H1 (cell line): ENCODE data around the gene BLCAP. TPM values are rescaled to one million over a fixed set of nuclear protein-coding genes. Genes with fewer than 3 reads are reported as not detected.

ENCODE experiments used
- CTCF ChIA-PET: fragments of 300-600 bp; sonication (Branson Sonifier 250); formaldehyde crosslinking; loops from one replicate; lab custom pipeline; 2021; ENCODE audit not compliant: partially characterized antibody; lab: Charles Lee
- POLR2A ChIA-PET: fragments of 300-600 bp; sonication (Branson Sonifier 250); formaldehyde crosslinking; loops from one replicate; lab custom pipeline; 2021; ENCODE audit warnings: inconsistent platforms; ENCODE audit not compliant: partially characterized antibody; lab: Charles Lee
- DNase-seq, 2 experiments: peaks; one replicate each; pipeline versions ENCODE4 v3.0.0 to v3.0.0-alpha.2; 2010 to 2022; ENCODE audit warnings: low spot score in 2 of 2, low read depth in 1 of 2, mixed read lengths in 1 of 2
- FAIRE-seq: peaks from 2 replicates; lab custom pipeline; 2011; peaks lifted over from hg19 to GRCh38; lab: Jason Lieb, UNC
- H2AFZ ChIP-seq: 2 replicates; pipeline ENCODE4 v1.8.1; 2012; ENCODE audit warnings: low read length, inconsistent platforms
- H2AK5ac ChIP-seq: 2 replicates; pipeline ENCODE4 v1.6.1; 2013; ENCODE audit warnings: low read depth, low read length
- H2BK120ac ChIP-seq: replicated peaks from 2 replicates; pipeline ENCODE3; 2013; ENCODE audit warnings: low read depth, low read length, inconsistent platforms
- H2BK12ac ChIP-seq: 2 replicates; pipeline ENCODE4 v1.6.1; 2013; ENCODE audit warnings: low read depth, low read length
- H2BK15ac ChIP-seq: 2 replicates; pipeline ENCODE4 v1.6.1; 2013; ENCODE audit warnings: low read length
- H2BK20ac ChIP-seq: 2 replicates; pipeline ENCODE4 v1.6.1; 2013; ENCODE audit warnings: low read length
- H2BK5ac ChIP-seq: 2 replicates; pipeline ENCODE4 v1.6.1; 2013; ENCODE audit warnings: low read depth, low read length
- H3K14ac ChIP-seq: 2 replicates; pipeline ENCODE4 v1.6.1; 2013; ENCODE audit warnings: inconsistent platforms; ENCODE audit not compliant: insufficient read length
- H3K18ac ChIP-seq: 2 replicates; pipeline ENCODE4 v1.6.1; 2013; ENCODE audit warnings: low read length; ENCODE audit errors: extremely low read depth
- H3K23ac ChIP-seq: 2 replicates; pipeline ENCODE4 v1.6.1; 2013; ENCODE audit warnings: inconsistent platforms; ENCODE audit not compliant: insufficient read length
- H3K23me2 ChIP-seq: 2 replicates; pipeline ENCODE4 v1.6.1; 2013; ENCODE audit warnings: low read depth, low read length
- H3K27ac ChIP-seq: 2 replicates; pipeline ENCODE4 v1.6.1; 2011; ENCODE audit warnings: low read depth, low read length, inconsistent platforms
- H3K27me3 ChIP-seq, 4 experiments: replicated peaks in 1 of 4; 1 replicate in 1 of 4; 2 replicates in 3 of 4; pipeline versions ENCODE4 v1.6.1 to v1.8.1; 2011 to 2013; ENCODE audit warnings: low read length in 3 of 4, mild to moderate bottlenecking in 3 of 4, inconsistent platforms in 2 of 4, mixed read lengths in 2 of 4, moderate library complexity in 1 of 4; ENCODE audit not compliant: control insufficient read depth in 3 of 4, insufficient read depth in 3 of 4; ENCODE audit errors: extremely low read depth in 1 of 4
- H3K36me3 ChIP-seq, 4 experiments: 2 replicates each; pipeline versions ENCODE4 v1.6.1 to v1.8.1; 2011 to 2013; ENCODE audit warnings: mild to moderate bottlenecking in 4 of 4, low read length in 3 of 4, moderate library complexity in 2 of 4, control low read depth in 1 of 4, inconsistent platforms in 1 of 4; ENCODE audit not compliant: insufficient read depth in 4 of 4, control insufficient read depth in 2 of 4
- H3K4ac ChIP-seq: replicated peaks from 2 replicates; pipeline ENCODE3; 2013; ENCODE audit warnings: low read length, low read depth, mixed read lengths, inconsistent platforms; ENCODE audit not compliant: insufficient read length
- H3K4me1 ChIP-seq, 4 experiments: replicated peaks in 1 of 4; 1 replicate in 1 of 4; 2 replicates in 3 of 4; pipeline versions ENCODE4 v1.6.1 to v1.8.1; 2011 to 2013; ENCODE audit warnings: low read length in 3 of 4, inconsistent platforms in 2 of 4, mixed read lengths in 1 of 4; ENCODE audit not compliant: insufficient read depth in 4 of 4, control insufficient read depth in 3 of 4
- H3K4me2 ChIP-seq, 2 experiments: 2 replicates each; pipeline versions ENCODE4 v1.6.1 to v1.8.1; 2011 to 2013; ENCODE audit warnings: low read depth in 2 of 2, low read length in 2 of 2, control low read depth in 1 of 2, inconsistent platforms in 1 of 2, mild to moderate bottlenecking in 1 of 2; ENCODE audit not compliant: insufficient read depth in 1 of 2
- H3K4me3 ChIP-seq, 4 experiments: fragments of 200-600, 300-600 bp in 1 of 4; sonication (generic), shearing (Covaris generic), sonication (Bioruptor Twin) in 1 of 4; 2 replicates each; pipeline versions ENCODE4 v1.5.1 to v1.8.1; 2011 to 2016; ENCODE audit warnings: low read length in 4 of 4, low read depth in 3 of 4, control low read depth in 2 of 4, inconsistent platforms in 2 of 4, mild to moderate bottlenecking in 2 of 4, mixed read lengths in 1 of 4, moderate library complexity in 1 of 4; ENCODE audit not compliant: insufficient read depth in 2 of 4; ENCODE audit errors: extremely low read depth in 1 of 4
- H3K56ac ChIP-seq: replicated peaks from 2 replicates; pipeline ENCODE3; 2013; ENCODE audit warnings: low read depth, mild to moderate bottlenecking, mixed read lengths, low read length, inconsistent platforms; ENCODE audit not compliant: insufficient read length
- H3K79me1 ChIP-seq: 2 replicates; pipeline ENCODE4 v1.6.1; 2013; ENCODE audit warnings: low read depth, low read length, control low read depth
- H3K79me2 ChIP-seq, 2 experiments: 2 replicates each; pipeline versions ENCODE4 v1.6.1 to v1.8.1; 2012 to 2013; ENCODE audit warnings: low read length in 2 of 2, mild to moderate bottlenecking in 2 of 2, inconsistent platforms in 1 of 2; ENCODE audit not compliant: insufficient read depth in 2 of 2, control insufficient read depth in 1 of 2
- H3K9ac ChIP-seq, 4 experiments: replicated peaks in 1 of 4; 1 replicate in 1 of 4; 2 replicates in 3 of 4; pipeline versions ENCODE4 v1.6.1 to v1.8.1; 2011 to 2013; ENCODE audit warnings: low read depth in 3 of 4, low read length in 3 of 4, control low read depth in 2 of 4, mild to moderate bottlenecking in 2 of 4, moderate library complexity in 2 of 4, inconsistent platforms in 1 of 4; ENCODE audit errors: extremely low read depth in 1 of 4
- H3K9me3 ChIP-seq, 2 experiments: 2 replicates each; pipeline versions ENCODE4 v1.6.1 to v1.8.1; 2012 to 2013; ENCODE audit warnings: mild to moderate bottlenecking in 2 of 2, moderate library complexity in 2 of 2, control low read depth in 1 of 2, inconsistent platforms in 1 of 2, low read depth in 1 of 2, low read length in 1 of 2, mixed read lengths in 1 of 2; ENCODE audit not compliant: insufficient read depth in 2 of 2
- H4K20me1 ChIP-seq, 2 experiments: replicated peaks in 1 of 2; 2 replicates each; pipeline versions ENCODE3 to v1.8.1; 2011 to 2013; ENCODE audit warnings: inconsistent platforms in 2 of 2, low read length in 2 of 2, mild to moderate bottlenecking in 1 of 2; ENCODE audit not compliant: insufficient read depth in 2 of 2, control insufficient read depth in 1 of 2
- H4K5ac ChIP-seq: 2 replicates; pipeline ENCODE4 v1.6.1; 2013; ENCODE audit warnings: low read length, low read depth, mixed read lengths, inconsistent platforms; ENCODE audit not compliant: insufficient read length
- H4K8ac ChIP-seq: 2 replicates; pipeline ENCODE4 v1.8.0; 2013; ENCODE audit warnings: mild to moderate bottlenecking, moderate library complexity, low read length, inconsistent platforms; ENCODE audit not compliant: insufficient read depth; ENCODE audit errors: extremely low read depth
- H4K91ac ChIP-seq: replicated peaks from 2 replicates; pipeline ENCODE3; 2013; ENCODE audit warnings: low read length, mixed read lengths, inconsistent platforms; ENCODE audit not compliant: insufficient read length
- EZH2 ChIP-seq: fragments of 200-600 bp; sonication (generic); IDR thresholded peaks from 2 replicates; pipeline ENCODE4 v1.7.1; 2012; ENCODE audit warnings: low read depth, mild to moderate bottlenecking, moderate library complexity, low read length, inconsistent platforms; ENCODE audit not compliant: severe bottlenecking
- POLR2A ChIP-seq, 2 experiments: IDR thresholded peaks; 1 replicate in 1 of 2; 2 replicates in 1 of 2; pipeline ENCODE4 v1.6.1; 2011; ENCODE audit warnings: low read depth in 2 of 2, low read length in 2 of 2, mild to moderate bottlenecking in 2 of 2; ENCODE audit errors: control extremely low read depth in 1 of 2
- SP2 ChIP-seq: IDR thresholded peaks from 2 replicates; pipeline ENCODE4 v1.6.1; 2012; ENCODE audit warnings: mild to moderate bottlenecking, low read length, inconsistent platforms
- WGBS, 2 experiments: shearing (Covaris generic) in 1 of 2; methylation state at CpG; one replicate each; pipeline versions ENCODE4 v1.1.6 to v1.1.7; 2013 to 2015; ENCODE audit warnings: low lambda C conversion rate in 2 of 2, mixed read lengths in 2 of 2, inconsistent platforms in 1 of 2, low coverage in 1 of 2, missing lambda C conversion rate in 1 of 2; ENCODE audit not compliant: insufficient replicate concordance in 2 of 2, insufficient coverage in 1 of 2, insufficient read length in 1 of 2; ENCODE audit errors: extremely low coverage in 1 of 2, missing lambda C conversion rate in 1 of 2; 5-methylcytosine and 5-hydroxymethylcytosine counted together
- polyA plus RNA-seq, 7 experiments: library from polyadenylated mRNA; depleted of rRNA in 3 of 7; stranded (reverse) in 5 of 7; unstranded in 2 of 7; fragments of >200 nt in 5 of 7; fragments of 200-250 nt in 2 of 7; gene quantifications; 1 replicate in 5 of 7; 2 replicates in 1 of 7; 4 replicates in 1 of 7; pipeline versions ENCODE4 v1.2.1 to v1.2.3, GENCODE V29; 2011 to 2013; ENCODE audit warnings: missing spikeins in 2 of 7, mixed read lengths in 2 of 7
- total RNA-seq: library from RNA; stranded (reverse); fragmentation: NEBNext Ultra II Directional; extraction: Animal tissue kit (Norgen Biotek cat#: 25700); gene quantifications from 2 replicates; pipeline ENCODE4 v1.2.1, GENCODE V29; 2021

BLCAP gene
- total and polyA plus RNA-seq, 2 of the 8 experiments (the other 6 are each of a cell fraction or from before 2014, with no cell fraction given) = 60.3 to 72.2 TPM

GRCh38 chr20:37539424-37539823 lies 11.7 kb upstream of the BLCAP start:
- H3K56ac ChIP-seq = no peak overlapping the region
- H3K79me2 ChIP-seq = no peaks in the 10 kb centered on the region
- no peak overlapping the region for H2BK5ac ChIP-seq
- no peak overlapping the region for H2BK12ac ChIP-seq
- no peak overlapping the region for H3K27ac ChIP-seq
- H3K14ac ChIP-seq = no peak overlapping the region
- H3K23ac ChIP-seq = no peak overlapping the region
- WGBS, 2 experiments = 86% methylated on average over 4 of the region's 4 CpGs; no CpG with 5 or more reads in 1 of the 2 experiments
- no peaks in the 10 kb centered on the region for H3K27me3 ChIP-seq
- H3K18ac ChIP-seq = no peak overlapping the region
- no peaks in the 10 kb centered on the region for H3K9me3 ChIP-seq
- no peak overlapping the region for H3K4me3 ChIP-seq
- no peak overlapping the region for H2AFZ ChIP-seq
- no peak overlapping the region for H4K91ac ChIP-seq
- no peaks in the 10 kb centered on the region for H3K36me3 ChIP-seq
- DNase-seq (no peak), FAIRE-seq (no peak)
- TF ChIP-seq POLR2A (IDR thresholded peaks at IDR 0.05; ENCODE audit: control extremely low read depth in 1 of 2, low read depth in 2 of 2, low read length in 2 of 2) (no peak), EZH2 (no peak), SP2 (no peak)
- H2BK120ac ChIP-seq = no peak overlapping the region
- POLR2A ChIA-PET = no interaction called here
- H3K4me2 ChIP-seq = no peak overlapping the region
- CTCF ChIA-PET = interaction anchor here (1.2 kb wide), 1 partner anchor 25 kb away, joined by 3 read pairs; no protein-coding TSS in a partner anchor
- no peak overlapping the region for H2BK20ac ChIP-seq
- no peaks in the 10 kb centered on the region for H3K79me1 ChIP-seq
- H3K9ac ChIP-seq = no peak overlapping the region
- no peaks in the 10 kb centered on the region for H3K4me1 ChIP-seq
- H2BK15ac ChIP-seq = no peak overlapping the region
- H4K20me1 ChIP-seq = no peaks in the 10 kb centered on the region
- no peak overlapping the region for H2AK5ac ChIP-seq
- H4K5ac ChIP-seq = no peak overlapping the region
- H3K23me2 ChIP-seq = no peaks in the 10 kb centered on the region
- H4K8ac ChIP-seq = no peak overlapping the region
- H3K4ac ChIP-seq = no peak overlapping the region
